ENCODE results near the gene ALG6. TPM values are rescaled to one million over a fixed set of nuclear protein-coding genes. Genes with fewer than 3 reads are reported as not detected.

Gene ALG6
- total RNA-seq, result 25.3 and 25.5 TPM in 2 replicates

- intact Hi-C loops (cut with micrococcal nuclease), result loop anchor here (1.0 to 10.0 kb wide), 3 partner anchors 156 to 933 kb away; partner anchors contain the start of genes EFCAB7, ITGB3BP and USP1
- peaks cover 13% of the 10 kb centered on the region for H3K27me3 Mint-ChIP-seq (ENCODE audit: low read depth)
- H3K36me3 Mint-ChIP-seq (ENCODE audit: low read depth), result peaks cover 16% of the 10 kb centered on the region
- peak within 1 kb of the TSS; percentile 96 for H3K4me3 Mint-ChIP-seq (ENCODE audit: low read depth)
- peak; percentile 89 for DNase-seq (ENCODE audit: low spot score)
- no peaks in the 10 kb centered on the region for H3K9me3 Mint-ChIP-seq
- peak within 1 kb of the TSS; percentile 84 for H3K27ac Mint-ChIP-seq
- peaks cover 19% of the 10 kb centered on the region for H3K4me1 Mint-ChIP-seq (ENCODE audit: low read depth)
These were observed at the start of gene ALG6 for GRCh38 chr1:63367215-63368103. ALG6 (plus strand) TSS chr1:63367627; CDS start chr1:63370978, 3,351 bp downstream.

- intact Hi-C loops (cut with micrococcal nuclease), result loop anchor here (1.0 to 5.0 kb wide), 2 partner anchors 10 to 930 kb away; no protein-coding TSS in a partner anchor
- H3K9me3 Mint-ChIP-seq, result peaks cover 17% of the 10 kb centered on the region
- DNase-seq (ENCODE audit: low spot score), result no peak
- H3K36me3 Mint-ChIP-seq (ENCODE audit: low read depth), result peaks cover 16% of the 10 kb centered on the region
- no peak overlapping the region for H3K27ac Mint-ChIP-seq
- peak overlapping the region; percentile 74 for H3K4me3 Mint-ChIP-seq (ENCODE audit: low read depth)
- H3K4me1 Mint-ChIP-seq (ENCODE audit: low read depth), result peaks cover 24% of the 10 kb centered on the region
- H3K27me3 Mint-ChIP-seq (ENCODE audit: low read depth), result peaks cover 67% of the 10 kb centered on the region
These were observed 49.6 kb upstream of the ALG6 start for GRCh38 chr1:63317817-63318152.

GRCh38 chr1:63318201-63318979 lies 49.0 kb upstream of the ALG6 start:
- DNase-seq (ENCODE audit: low spot score), result no peak
- Mint-ChIP-seq H3K9me3 (peaks cover 17% of the 10 kb centered on the region), H3K27me3 (ENCODE audit: low read depth) (peaks cover 68% of the 10 kb centered on the region), H3K4me3 (ENCODE audit: low read depth) (peak overlapping the region; percentile 74), H3K4me1 (ENCODE audit: low read depth) (peaks cover 24% of the 10 kb centered on the region), H3K27ac (no peak overlapping the region), H3K36me3 (ENCODE audit: low read depth) (peaks cover 16% of the 10 kb centered on the region)
- intact Hi-C loops (cut with micrococcal nuclease), result loop anchor here (5.0 kb wide), 1 partner anchor 929 kb away; no protein-coding TSS in a partner anchor

- no peak for DNase-seq (ENCODE audit: low spot score)
- intact Hi-C loops (cut with micrococcal nuclease), result loop anchor here (5.0 kb wide), 1 partner anchor 928 kb away; no protein-coding TSS in a partner anchor
- peak overlapping the region; percentile 13 for H3K4me3 Mint-ChIP-seq (ENCODE audit: low read depth)
- H3K27ac Mint-ChIP-seq, result peak overlapping the region; percentile 22
- peaks cover 64% of the 10 kb centered on the region for H3K27me3 Mint-ChIP-seq (ENCODE audit: low read depth)
- peaks cover 16% of the 10 kb centered on the region for H3K36me3 Mint-ChIP-seq (ENCODE audit: low read depth)
- peaks cover 17% of the 10 kb centered on the region for H3K9me3 Mint-ChIP-seq
- peaks cover 24% of the 10 kb centered on the region for H3K4me1 Mint-ChIP-seq (ENCODE audit: low read depth)
These were observed 48.1 kb upstream of the ALG6 start for GRCh38 chr1:63319046-63320021.

GRCh38 chr1:63320022-63320721 lies 47.3 kb upstream of the ALG6 start:
- H3K27me3 Mint-ChIP-seq (ENCODE audit: low read depth), result peaks cover 65% of the 10 kb centered on the region
- no peak overlapping the region for H3K4me3 Mint-ChIP-seq (ENCODE audit: low read depth)
- H3K4me1 Mint-ChIP-seq (ENCODE audit: low read depth), result peaks cover 27% of the 10 kb centered on the region
- H3K9me3 Mint-ChIP-seq, result peaks cover 17% of the 10 kb centered on the region
- DNase-seq (ENCODE audit: low spot score), result no peak
- no peak overlapping the region for H3K27ac Mint-ChIP-seq
- H3K36me3 Mint-ChIP-seq (ENCODE audit: low read depth), result peaks cover 19% of the 10 kb centered on the region
- intact Hi-C loops (cut with micrococcal nuclease), result no loop called here

- DNase-seq (ENCODE audit: low spot score), result no peak
- Mint-ChIP-seq H3K4me3 (ENCODE audit: low read depth) (peak overlapping the region; percentile 71), H3K27ac (peak overlapping the region; percentile 55), H3K4me1 (ENCODE audit: low read depth) (peaks cover 28% of the 10 kb centered on the region), H3K27me3 (ENCODE audit: low read depth) (peaks cover 67% of the 10 kb centered on the region), H3K9me3 (peaks cover 17% of the 10 kb centered on the region), H3K36me3 (ENCODE audit: low read depth) (peaks cover 19% of the 10 kb centered on the region)
- intact Hi-C loops (cut with micrococcal nuclease), result no loop called here
These were observed 46.2 kb upstream of the ALG6 start for GRCh38 chr1:63321066-63321784.

GRCh38 chr1:63321785-63322113 lies 45.7 kb upstream of the ALG6 start:
- H3K27me3 Mint-ChIP-seq (ENCODE audit: low read depth), result peaks cover 67% of the 10 kb centered on the region
- H3K4me3 Mint-ChIP-seq (ENCODE audit: low read depth), result peak overlapping the region; percentile 71
- intact Hi-C loops (cut with micrococcal nuclease), result no loop called here
- peaks cover 17% of the 10 kb centered on the region for H3K9me3 Mint-ChIP-seq
- H3K36me3 Mint-ChIP-seq (ENCODE audit: low read depth), result peaks cover 19% of the 10 kb centered on the region
- DNase-seq (ENCODE audit: low spot score), result no peak
- peaks cover 30% of the 10 kb centered on the region for H3K4me1 Mint-ChIP-seq (ENCODE audit: low read depth)
- H3K27ac Mint-ChIP-seq, result peak overlapping the region; percentile 55

GRCh38 chr1:63322114-63322943 lies 45.1 kb upstream of the ALG6 start, which contains the start of gene FOXD3:
FOXD3 (plus strand) TSS chr1:63322567; CDS start chr1:63323059, 492 bp downstream.
- Mint-ChIP-seq H3K4me3 (ENCODE audit: low read depth) (peak within 1 kb of the TSS; percentile 71), H3K9me3 (peaks cover 17% of the 10 kb centered on the region), H3K27ac (peak within 1 kb of the TSS; percentile 55), H3K36me3 (ENCODE audit: low read depth) (peaks cover 19% of the 10 kb centered on the region), H3K27me3 (ENCODE audit: low read depth) (peaks cover 73% of the 10 kb centered on the region), H3K4me1 (ENCODE audit: low read depth) (peaks cover 32% of the 10 kb centered on the region)
- intact Hi-C loops (cut with micrococcal nuclease), result no loop called here
- DNase-seq (ENCODE audit: low spot score), result peak; percentile 27

- intact Hi-C loops (cut with micrococcal nuclease), result no loop called here
- DNase-seq (ENCODE audit: low spot score), result peak; percentile 43
- Mint-ChIP-seq H3K4me1 (ENCODE audit: low read depth) (peaks cover 34% of the 10 kb centered on the region), H3K9me3 (peaks cover 17% of the 10 kb centered on the region), H3K36me3 (ENCODE audit: low read depth) (peaks cover 19% of the 10 kb centered on the region), H3K27me3 (ENCODE audit: low read depth) (peaks cover 74% of the 10 kb centered on the region), H3K4me3 (ENCODE audit: low read depth) (peak overlapping the region; percentile 66), H3K27ac (peak overlapping the region; percentile 38)
These were observed 44.2 kb upstream of the ALG6 start for GRCh38 chr1:63322944-63323864.

Data from activated T-helper 2 cell treated with anti-CD3 and anti-CD28 coated beads, Interferon-gamma antibody, Interleukin-2, Interleukin-4, amounts not matched to agents 10 μg/mL and 5 μg/mL and 100 μg/mL, durations not matched to agents 14 hours and 24 hours and 36 hours (primary cell).